Suprapubic skin (tissue), 4 donors: ENCODE results near the gene DSTYK. TPM values are rescaled to one million over a fixed set of nuclear protein-coding genes. Genes with fewer than 3 reads are reported as not detected.

Experiments
- DNase-seq, 2 donors: peaks; one replicate each; pipeline ENCODE4 v3.0.0-alpha.2; 2019; ENCODE audit warnings: low spot score in 2 of 2
- H3K27ac ChIP-seq: fragments of 200-600 bp; sonication (generic); one replicate; pipeline ENCODE4 v1.5.1; 2019
- H3K27me3 ChIP-seq: fragments of 200-600 bp; sonication (generic); one replicate; pipeline ENCODE4 v1.5.1; 2019
- H3K36me3 ChIP-seq: fragments of 200-600 bp; sonication (generic); one replicate; pipeline ENCODE4 v1.5.1; 2019
- H3K4me1 ChIP-seq: fragments of 200-600 bp; sonication (generic); one replicate; pipeline ENCODE4 v1.5.1; 2019
- H3K4me3 ChIP-seq: fragments of 200-600 bp; sonication (generic); one replicate; pipeline ENCODE4 v1.5.1; 2019; ENCODE audit warnings: mild to moderate bottlenecking
- H3K9me3 ChIP-seq: fragments of 200-600 bp; sonication (generic); one replicate; pipeline ENCODE4 v1.5.1; 2019
- CTCF ChIP-seq, 2 donors: fragments of 200-600 bp in 1 of 2; fragments of 450-650 bp in 1 of 2; sonication (generic) in 1 of 2; IDR thresholded peaks; one replicate each; pipeline ENCODE4 v1.5.1; 2016 to 2019; ENCODE audit warnings: antibody characterized with exemption in 2 of 2, mild to moderate bottlenecking in 1 of 2, moderate library complexity in 1 of 2
- EP300 ChIP-seq: sonication (generic); formaldehyde crosslinking; IDR thresholded peaks from one replicate; pipeline ENCODE4 v1.6.1; 2017; ENCODE audit warnings: antibody characterized with exemption
- POLR2A ChIP-seq, 2 donors: fragments of 450-650 bp; IDR thresholded peaks; one replicate each; pipeline ENCODE4 v1.6.1; 2017; ENCODE audit warnings: antibody characterized with exemption in 2 of 2, mild to moderate bottlenecking in 2 of 2, moderate library complexity in 2 of 2
- POLR2AphosphoS5 ChIP-seq, 3 donors: sonication (generic); formaldehyde crosslinking; IDR thresholded peaks; one replicate each; pipeline ENCODE4 v1.6.1; 2017; ENCODE audit warnings: antibody characterized with exemption in 3 of 3
- WGBS: methylation state at CpG from one replicate; pipeline ENCODE4 v1.1.5; 2018; 5-methylcytosine and 5-hydroxymethylcytosine counted together
- total RNA-seq, 4 donors: library from RNA; depleted of rRNA; stranded (reverse); fragments of >200 nt; gene quantifications; one replicate each; pipeline ENCODE4 v1.1.0, GENCODE V29; 2016

The DSTYK gene
- total RNA-seq, 4 donors from 2014 or later: 12.3 to 19.5 (median 17.4) TPM

DNA sequence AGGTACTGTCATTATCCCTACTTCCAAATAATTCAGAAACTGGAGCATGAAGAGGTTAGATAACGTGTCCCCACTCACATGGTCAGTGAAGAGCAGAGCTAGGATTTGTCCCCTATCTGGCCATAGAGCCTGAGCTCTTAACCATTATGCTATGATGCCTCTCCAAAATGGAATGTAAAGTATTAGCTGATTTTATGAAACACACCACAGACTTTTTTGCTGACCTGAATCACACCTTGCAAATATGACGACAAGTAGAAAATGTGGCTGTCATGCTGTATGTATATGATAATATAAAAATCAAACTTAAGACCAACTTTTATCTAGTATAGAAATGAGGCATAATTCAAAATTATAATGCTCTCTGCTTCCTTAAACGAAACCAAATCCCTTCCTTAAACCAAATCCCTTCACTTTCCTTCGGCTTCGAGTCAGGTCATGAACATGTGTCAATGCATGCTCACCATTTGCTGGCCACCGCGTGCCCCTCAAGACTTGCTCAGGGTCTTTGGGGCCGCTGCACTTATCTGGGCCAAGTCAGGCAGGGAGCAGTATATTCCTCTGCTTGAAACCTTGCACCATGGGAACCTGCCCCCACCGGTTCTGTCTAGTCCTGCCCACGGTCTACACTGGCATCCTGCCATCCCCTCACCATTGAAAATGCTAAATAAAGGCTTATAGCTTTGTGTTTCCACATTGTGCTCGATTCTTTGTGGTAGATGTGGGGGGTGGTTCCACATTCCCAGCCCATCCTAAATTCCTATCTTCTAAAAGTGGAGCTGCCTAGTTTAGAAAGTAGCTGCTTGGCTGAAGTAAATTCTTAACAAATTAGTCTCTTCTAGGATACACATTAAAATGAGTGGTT is 14.6 kb upstream of the DSTYK start:
- Histone ChIP-seq H3K36me3 (no peaks in the 10 kb centered on the region), H3K9me3 (no peaks in the 10 kb centered on the region), H3K4me1 (peaks cover 47% of the 10 kb centered on the region), H3K27ac (peak overlapping the region; percentile 24), H3K4me3 (no peak overlapping the region), H3K27me3 (no peaks in the 10 kb centered on the region)
- TF ChIP-seq POLR2A (IDR thresholded peaks at IDR 0.05) (no peak), EP300 (no peak)
- WGBS: 55% methylated on average over 11 of the region's 11 CpGs
- peak in 1 of 2 donors; percentile 56 for DNase-seq

- TF ChIP-seq POLR2AphosphoS5 (IDR thresholded peaks at IDR 0.05): no peak
- TF ChIP-seq CTCF (IDR thresholded peaks at IDR 0.05): no peak
- TF ChIP-seq EP300: no peak
- TF ChIP-seq POLR2A (IDR thresholded peaks at IDR 0.05): no peak
- no peak overlapping the region for H3K27ac ChIP-seq
- no peak overlapping the region for H3K4me3 ChIP-seq
- H3K4me1 ChIP-seq: peaks cover 36% of the 10 kb centered on the region
- H3K27me3 ChIP-seq: no peaks in the 10 kb centered on the region
- H3K36me3 ChIP-seq: no peaks in the 10 kb centered on the region
- DNase-seq: no peak
- H3K9me3 ChIP-seq: no peaks in the 10 kb centered on the region
Measured at GRCh38 chr1:205224736-205225135, 13.2 kb upstream of the DSTYK start.

DNA sequence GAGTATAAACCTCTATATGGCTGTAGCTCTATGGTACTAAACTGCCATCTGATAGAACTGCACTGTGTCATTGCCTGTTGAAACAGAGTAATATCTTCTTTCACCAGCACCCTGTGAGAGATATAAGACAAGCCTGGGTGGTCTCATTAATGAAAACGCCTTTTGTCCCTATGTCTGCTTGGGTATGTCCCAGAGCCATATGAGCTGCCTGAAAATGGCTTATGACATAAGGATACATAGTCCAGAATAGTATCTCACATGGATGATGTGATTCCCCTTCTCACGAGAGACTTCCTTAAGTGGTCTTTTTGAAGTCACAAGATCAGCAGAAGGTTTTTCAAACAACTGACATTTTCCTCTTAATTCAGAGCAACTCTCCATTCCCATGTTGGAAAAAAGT is 8.9 kb upstream of the DSTYK start:
- WGBS: 63% methylated on average over 2 of the region's 2 CpGs
- H3K9me3 ChIP-seq: no peaks in the 10 kb centered on the region
- no peaks in the 10 kb centered on the region for H3K4me1 ChIP-seq
- TF ChIP-seq POLR2A (IDR thresholded peaks at IDR 0.05): no peak
- TF ChIP-seq POLR2AphosphoS5 (IDR thresholded peaks at IDR 0.05): no peak
- no peak for TF ChIP-seq EP300
- TF ChIP-seq CTCF (IDR thresholded peaks at IDR 0.05): no peak
- H3K36me3 ChIP-seq: no peaks in the 10 kb centered on the region
- H3K27ac ChIP-seq: no peak overlapping the region
- no peaks in the 10 kb centered on the region for H3K27me3 ChIP-seq
- DNase-seq: no peak
- H3K4me3 ChIP-seq: no peak overlapping the region

DNA sequence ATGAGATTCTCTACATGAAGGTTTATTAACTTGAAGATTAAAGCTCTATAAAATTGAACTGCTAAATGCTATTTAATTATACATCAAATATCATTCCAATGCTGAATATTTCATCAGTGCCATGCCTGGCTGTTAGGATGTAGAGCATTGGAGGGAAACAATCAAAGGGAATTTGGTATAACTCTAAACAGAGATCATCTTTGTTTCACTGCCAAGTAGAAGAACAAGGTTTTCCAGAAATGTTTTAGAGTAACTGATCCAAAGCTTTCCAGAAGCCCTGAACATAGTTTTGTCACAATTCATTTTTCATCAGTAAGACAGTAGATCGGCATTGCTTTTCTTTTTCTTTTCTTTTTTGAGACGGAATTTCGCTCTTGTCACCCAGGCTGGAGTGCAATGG is 5.9 kb upstream of the DSTYK start:
- Histone ChIP-seq H3K27me3 (no peaks in the 10 kb centered on the region), H3K36me3 (no peaks in the 10 kb centered on the region), H3K4me3 (no peak overlapping the region), H3K27ac (no peak overlapping the region), H3K4me1 (no peaks in the 10 kb centered on the region), H3K9me3 (no peaks in the 10 kb centered on the region)
- no peak for DNase-seq
- TF ChIP-seq POLR2A (IDR thresholded peaks at IDR 0.05) (no peak), POLR2AphosphoS5 (IDR thresholded peaks at IDR 0.05) (no peak), EP300 (no peak), CTCF (IDR thresholded peaks at IDR 0.05) (no peak)
- WGBS: 58% methylated on average over 3 of the region's 3 CpGs

DNA sequence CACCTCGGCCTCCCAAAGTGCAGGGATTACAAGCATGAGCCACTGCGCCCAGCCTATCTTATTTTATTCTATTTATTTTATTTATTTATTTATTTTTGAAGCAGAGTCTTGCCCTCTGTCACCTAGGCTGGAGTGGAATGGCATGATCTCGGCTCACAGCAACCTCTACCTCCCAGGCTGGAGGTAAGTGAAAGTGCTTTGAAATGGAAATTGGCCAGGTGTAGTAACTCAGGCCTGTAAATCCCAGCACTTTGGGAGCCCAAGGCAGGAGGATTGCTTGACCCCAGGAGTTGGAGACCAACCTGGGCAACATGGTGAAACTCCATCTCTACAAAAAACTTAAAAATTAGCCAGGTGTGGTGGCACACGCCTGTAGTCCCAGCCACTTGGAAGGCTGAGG is 5.1 kb upstream of the DSTYK start:
- Histone ChIP-seq H3K4me1 (peaks cover 5% of the 10 kb centered on the region), H3K36me3 (no peaks in the 10 kb centered on the region), H3K9me3 (no peaks in the 10 kb centered on the region), H3K4me3 (no peak overlapping the region), H3K27ac (no peak overlapping the region), H3K27me3 (no peaks in the 10 kb centered on the region)
- DNase-seq: no peak
- 91% methylated on average over 4 of the region's 4 CpGs for WGBS
- TF ChIP-seq CTCF (IDR thresholded peaks at IDR 0.05) (no peak), POLR2A (IDR thresholded peaks at IDR 0.05) (no peak), EP300 (no peak), POLR2AphosphoS5 (IDR thresholded peaks at IDR 0.05) (no peak)
